ENCODE results near the gene RNF151. TPM values are rescaled to one million over a fixed set of nuclear protein-coding genes. Genes with fewer than 3 reads are reported as not detected.
"Not testable (repeated sequence)": the region's sequence is repeated elsewhere in the genome, so short reads cannot be mapped to it uniquely, and the experiment has no call there.

Gene RNF151
- total RNA-seq, 2 experiments from 2014 or later, result not detected

- Mint-ChIP-seq H3K36me3 (ENCODE audit: low read depth) (peaks cover 32% of the 10 kb centered on the region), H3K9me3 (no peaks in the 10 kb centered on the region), H3K27me3 (no peaks in the 10 kb centered on the region)
Observed at GRCh38 chr16:2005646-2006045, 39.0 kb downstream of the RNF151 start.

GRCh38 chr16:2006317-2006716 lies 39.7 kb downstream of the RNF151 start:
- CTCF ChIA-PET, result no interaction called here
- H3K9me3 Mint-ChIP-seq, result no peaks in the 10 kb centered on the region
- peaks cover 25% of the 10 kb centered on the region for H3K36me3 Mint-ChIP-seq (ENCODE audit: low read depth)
- H3K27me3 Mint-ChIP-seq, result no peaks in the 10 kb centered on the region
- no peak for DNase-seq
- POLR2A ChIA-PET, result interaction anchor here (4.9 kb wide), 1 partner anchor 13 kb away, joined by 27 read pairs; no protein-coding TSS in a partner anchor
- peaks cover 51% of the 10 kb centered on the region for H3K4me1 Mint-ChIP-seq
- peak overlapping the region; percentile 62 for H3K27ac Mint-ChIP-seq
- no peak overlapping the region for H3K4me3 Mint-ChIP-seq

More at GRCh38 chr16:2005646-2006045, 39.0 kb downstream of the RNF151 start:
- POLR2A ChIA-PET, result interaction anchor here (2.3 to 4.9 kb wide), 2 partner anchors 13 to 41 kb away, joined by 9 to 27 read pairs; partner anchors contain the start of gene RPS2
- DNase-seq, result no peak
- CTCF ChIA-PET, result interaction anchor here (2.4 to 3.5 kb wide), 2 partner anchors 13 to 134 kb away, joined by 31 to 36 read pairs; no protein-coding TSS in a partner anchor
- Mint-ChIP-seq H3K4me1 (peaks cover 51% of the 10 kb centered on the region), H3K27ac (no peak overlapping the region), H3K4me3 (no peak overlapping the region)

- POLR2A ChIA-PET, result interaction anchor here (1.2 to 4.9 kb wide), 6 partner anchors 14 to 513 kb away, joined by 3 to 27 read pairs (median 15); partner anchors contain the start of genes AMDHD2, RPS2, SYNGR3 and TBL3
- no peaks in the 10 kb centered on the region for H3K27me3 Mint-ChIP-seq
Observed at GRCh38 chr16:2007081-2007836, 40.6 kb downstream of the RNF151 start.

GRCh38 chr16:2008009-2008526 lies 41.4 kb downstream of the RNF151 start:
- Mint-ChIP-seq H3K9me3 (no peaks in the 10 kb centered on the region), H3K27me3 (no peaks in the 10 kb centered on the region), H3K4me1 (peaks cover 51% of the 10 kb centered on the region), H3K36me3 (ENCODE audit: low read depth) (peaks cover 15% of the 10 kb centered on the region), H3K27ac (peak overlapping the region; percentile 86), H3K4me3 (peak overlapping the region; percentile 81)
- ChIA-PET CTCF (interaction anchor here (0.6 to 2.6 kb wide), 3 partner anchors 61 to 132 kb away, joined by 3 to 12 read pairs (median 5); no protein-coding TSS in a partner anchor), POLR2A (interaction anchor here (0.9 to 3.2 kb wide), 9 partner anchors 10 to 512 kb away, joined by 3 to 24 read pairs (median 4); partner anchors contain the start of genes AMDHD2, RPS2, SYNGR3 and TBL3)
- DNase-seq, result peak; percentile 39

More at GRCh38 chr16:2007081-2007836, 40.6 kb downstream of the RNF151 start:
- H3K36me3 Mint-ChIP-seq (ENCODE audit: low read depth), result peaks cover 18% of the 10 kb centered on the region
- peak overlapping the region; percentile 81 for H3K4me3 Mint-ChIP-seq
- DNase-seq, result no peak
- no peaks in the 10 kb centered on the region for H3K9me3 Mint-ChIP-seq
- peak overlapping the region; percentile 86 for H3K27ac Mint-ChIP-seq
- CTCF ChIA-PET, result interaction anchor here (0.7 to 2.6 kb wide), 2 partner anchors 132 to 133 kb away, joined by 3 to 12 read pairs; no protein-coding TSS in a partner anchor
- H3K4me1 Mint-ChIP-seq, result peaks cover 51% of the 10 kb centered on the region

- no peaks in the 10 kb centered on the region for H3K9me3 Mint-ChIP-seq
- POLR2A ChIA-PET, result interaction anchor here (0.7 to 3.2 kb wide), 14 partner anchors 8 to 512 kb away, joined by 3 to 24 read pairs (median 4); partner anchors contain the start of genes AMDHD2, RPS2, SYNGR3 and TBL3
- DNase-seq, result peak; percentile 47
- peak overlapping the region; percentile 86 for H3K27ac Mint-ChIP-seq
- H3K4me1 Mint-ChIP-seq, result peaks cover 51% of the 10 kb centered on the region
- CTCF ChIA-PET, result interaction anchor here (0.5 to 2.6 kb wide), 5 partner anchors 14 to 146 kb away, joined by 3 to 12 read pairs (median 4); partner anchors contain the start of gene TRAF7
- H3K27me3 Mint-ChIP-seq, result no peaks in the 10 kb centered on the region
- H3K36me3 Mint-ChIP-seq (ENCODE audit: low read depth), result peaks cover 15% of the 10 kb centered on the region
- peak overlapping the region; percentile 81 for H3K4me3 Mint-ChIP-seq
Observed at GRCh38 chr16:2008631-2009163, 42.0 kb downstream of the RNF151 start.

GRCh38 chr16:2009164-2009711 lies 42.6 kb downstream of the RNF151 start:
- H3K9me3 Mint-ChIP-seq, result no peaks in the 10 kb centered on the region
- ChIA-PET CTCF (interaction anchor here (0.5 to 2.6 kb wide), 4 partner anchors 13 to 146 kb away, joined by 3 to 12 read pairs (median 4); partner anchors contain the start of gene TRAF7), POLR2A (interaction anchor here (0.7 to 3.2 kb wide), 11 partner anchors 9 to 145 kb away, joined by 3 to 24 read pairs (median 4); partner anchors contain the start of genes RPS2, SYNGR3, TBL3 and TRAF7)
- H3K27ac Mint-ChIP-seq, result peak overlapping the region; percentile 86
- H3K27me3 Mint-ChIP-seq, result no peaks in the 10 kb centered on the region
- H3K4me3 Mint-ChIP-seq, result peak overlapping the region; percentile 81
- H3K4me1 Mint-ChIP-seq, result peaks cover 47% of the 10 kb centered on the region
- peaks cover 15% of the 10 kb centered on the region for H3K36me3 Mint-ChIP-seq (ENCODE audit: low read depth)
- peak; percentile 30 for DNase-seq

GRCh38 chr16:2009791-2010510 lies 43.3 kb downstream of the RNF151 start, which contains the start of gene ZNF598:
Gene ZNF598 (minus strand): TSS chr16:2009821.
- ChIA-PET CTCF (interaction anchor here (2.6 kb wide), 1 partner anchor 131 kb away, joined by 12 read pairs; no protein-coding TSS in a partner anchor), POLR2A (interaction anchor here (1.5 to 3.2 kb wide), 5 partner anchors 18 to 145 kb away, joined by 4 to 24 read pairs (median 14); partner anchors contain the start of genes RPS2, SYNGR3 and TRAF7)
- peak within 1 kb of the TSS; percentile 88 for H3K27ac Mint-ChIP-seq
- peak within 1 kb of the TSS; percentile 92 for H3K4me3 Mint-ChIP-seq
- no peaks in the 10 kb centered on the region for H3K9me3 Mint-ChIP-seq
- H3K36me3 Mint-ChIP-seq (ENCODE audit: low read depth), result peaks cover 15% of the 10 kb centered on the region
- no peaks in the 10 kb centered on the region for H3K27me3 Mint-ChIP-seq
- DNase-seq, result peak; percentile 83
- H3K4me1 Mint-ChIP-seq, result peaks cover 41% of the 10 kb centered on the region

- H3K36me3 Mint-ChIP-seq (ENCODE audit: low read depth), result peaks cover 15% of the 10 kb centered on the region
- ChIA-PET CTCF (interaction anchor here (1.0 to 1.9 kb wide), 3 partner anchors 11 to 129 kb away, joined by 3 to 6 read pairs (median 3); partner anchors contain the start of genes NTHL1 and TSC2), POLR2A (interaction anchor here (1.3 to 1.5 kb wide), 2 partner anchors 40 to 143 kb away, joined by 4 read pairs; partner anchors contain the start of gene TBL3)
- H3K4me1 Mint-ChIP-seq, result peaks cover 28% of the 10 kb centered on the region
- not testable (repeated sequence) for H3K27me3 Mint-ChIP-seq, H3K9me3 Mint-ChIP-seq, H3K27ac Mint-ChIP-seq, DNase-seq, H3K4me3 Mint-ChIP-seq
Observed at GRCh38 chr16:2011726-2012125, 45.1 kb downstream of the RNF151 start.

- POLR2A ChIA-PET, result interaction anchor here (1.6 kb wide), 1 partner anchor 34 kb away, joined by 4 read pairs; the partner anchor contains the start of genes NTHL1 and TSC2
- peaks cover 6% of the 10 kb centered on the region for H3K36me3 Mint-ChIP-seq (ENCODE audit: low read depth)
- H3K4me3 Mint-ChIP-seq, result no peak overlapping the region
- no peaks in the 10 kb centered on the region for H3K9me3 Mint-ChIP-seq
- peaks cover 3% of the 10 kb centered on the region for H3K27me3 Mint-ChIP-seq
- H3K4me1 Mint-ChIP-seq, result peaks cover 10% of the 10 kb centered on the region
- no peak for DNase-seq
- no peak overlapping the region for H3K27ac Mint-ChIP-seq
- CTCF ChIA-PET, result interaction anchor here (0.6 to 1.9 kb wide), 3 partner anchors 9 to 129 kb away, joined by 5 to 6 read pairs (median 6); no protein-coding TSS in a partner anchor
Observed at GRCh38 chr16:2013527-2013926, 46.9 kb downstream of the RNF151 start.

GRCh38 chr16:2015117-2015946 lies 48.7 kb downstream of the RNF151 start:
- CTCF ChIA-PET, result interaction anchor here (0.7 to 2.0 kb wide), 6 partner anchors 7 to 125 kb away, joined by 3 to 10 read pairs (median 5); no protein-coding TSS in a partner anchor
- DNase-seq, result no peak
- peaks cover 12% of the 10 kb centered on the region for H3K27me3 Mint-ChIP-seq
- H3K27ac Mint-ChIP-seq, result no peak overlapping the region
- POLR2A ChIA-PET, result interaction anchor here (1.0 kb wide), 1 partner anchor 140 kb away, joined by 4 read pairs; the partner anchor contains the start of gene TRAF7
- no peaks in the 10 kb centered on the region for H3K36me3 Mint-ChIP-seq (ENCODE audit: low read depth)
- H3K4me1 Mint-ChIP-seq, result peaks cover 2% of the 10 kb centered on the region
- no peaks in the 10 kb centered on the region for H3K9me3 Mint-ChIP-seq
- no peak overlapping the region for H3K4me3 Mint-ChIP-seq

GRCh38 chr16:2015947-2016208 lies 49.2 kb downstream of the RNF151 start:
- Mint-ChIP-seq H3K4me1 (peaks cover 2% of the 10 kb centered on the region), H3K4me3 (no peak overlapping the region), H3K27ac (no peak overlapping the region), H3K36me3 (ENCODE audit: low read depth) (no peaks in the 10 kb centered on the region), H3K27me3 (peaks cover 16% of the 10 kb centered on the region), H3K9me3 (no peaks in the 10 kb centered on the region)
- ChIA-PET POLR2A (interaction anchor here (1.1 kb wide), 1 partner anchor 131 kb away, joined by 6 read pairs; no protein-coding TSS in a partner anchor), CTCF (interaction anchor here (0.7 to 2.0 kb wide), 3 partner anchors 12 to 124 kb away, joined by 3 to 10 read pairs (median 9); partner anchors contain the start of gene PKD1)
- DNase-seq, result no peak

Measured in activated CD4-positive, alpha-beta memory T cell treated with anti-CD3 and anti-CD28 coated beads, Interleukin-2, amount 10 ng/mL, durations not matched to agents 7 days and 5 days (primary cell).